HepG2 (cell line): Measurements from ENCODE around the gene FGFR4. TPM values are rescaled to one million over a fixed set of nuclear protein-coding genes. Genes with fewer than 3 reads are reported as not detected.

Experiments
- CREB1 ChIP-seq, 2 experiments: fragments of 450-650 bp in 1 of 2; IDR thresholded peaks; 2 replicates each; pipeline ENCODE4 v1.6.1; 2016 to 2017; ENCODE audit warnings: control low read depth in 1 of 2, mild to moderate bottlenecking in 1 of 2, missing compliant biosample characterization in 1 of 2, missing genetic modification characterization in 1 of 2
- HMGXB3 ChIP-seq: sonication (generic); formaldehyde crosslinking; IDR thresholded peaks from 2 replicates; pipeline ENCODE4 v1.4.0; 2020; ENCODE audit warnings: missing genetic modification reagents, borderline replicate concordance
- HMGXB4 ChIP-seq, 2 experiments: sonication (generic) in 1 of 2; formaldehyde crosslinking in 1 of 2; IDR thresholded peaks; 2 replicates each; pipeline versions ENCODE4 v1.4.0 to v1.6.1; 2018 to 2020; ENCODE audit warnings: missing genetic modification reagents in 2 of 2, borderline replicate concordance in 1 of 2, low read depth in 1 of 2, mild to moderate bottlenecking in 1 of 2, missing biosample characterization in 1 of 2
- PHF20 ChIP-seq: sonication (generic); formaldehyde crosslinking; IDR thresholded peaks from 2 replicates; pipeline ENCODE4 v1.5.0; 2020; ENCODE audit warnings: mild to moderate bottlenecking, missing genetic modification reagents
- TBX2 ChIP-seq: sonication (generic); formaldehyde crosslinking; IDR thresholded peaks from 2 replicates; pipeline ENCODE4 v1.5.0; 2020; ENCODE audit warnings: missing genetic modification reagents, mild to moderate bottlenecking, borderline replicate concordance
- THAP11 ChIP-seq: IDR thresholded peaks from 2 replicates; pipeline ENCODE4 v1.6.1; 2016; ENCODE audit warnings: missing biosample characterization, missing genetic modification reagents
- ZNF441 ChIP-seq: sonication (generic); formaldehyde crosslinking; IDR thresholded peaks from 2 replicates; pipeline ENCODE4 v1.7.0; 2021; ENCODE audit warnings: missing genetic modification reagents, borderline replicate concordance
- polyA plus RNA-seq, 8 experiments: library from polyadenylated mRNA; depleted of rRNA in 3 of 8; stranded (reverse) in 7 of 8; unstranded in 1 of 8; fragments of >200 nt; fragmentation: Illumina TruSeq in 4 of 8; extraction: Trizol in 4 of 8; gene quantifications; 2 replicates each; pipeline versions ENCODE4 v1.2.1 to v1.2.3, GENCODE V29; 2011 to 2016; ENCODE audit warnings: low read depth in 4 of 8, missing spikeins in 1 of 8, mixed read lengths in 1 of 8; ENCODE audit not compliant: insufficient read depth in 1 of 8
- total RNA-seq, 5 experiments: library from RNA; depleted of rRNA; stranded (reverse); fragments of >200 nt; fragmentation: Illumina TruSeq; extraction: Trizol; gene quantifications; 2 replicates each; pipeline ENCODE4 v1.2.3, GENCODE V29; 2016; ENCODE audit warnings: low read depth in 1 of 5
- TF ChIP-seq, protein P1 (sequence below): sonication (generic); formaldehyde crosslinking; IDR thresholded peaks from 2 replicates; pipeline ENCODE4 v1.4.0; 2020; ENCODE audit warnings: missing genetic modification reagents; ENCODE audit errors: not compliant biosample characterization
- TF ChIP-seq, protein P2 (sequence below): sonication (generic); formaldehyde crosslinking; IDR thresholded peaks from one replicate; pipeline ENCODE4 v1.5.1; 2020; ENCODE audit warnings: mild to moderate bottlenecking, missing genetic modification reagents; ENCODE audit errors: not compliant biosample characterization

FGFR4 gene
- total and polyA plus RNA-seq, 2 of the 13 experiments (the other 11 are each of a cell fraction or from before 2014, with no cell fraction given) = 129 to 219 TPM

DNA sequence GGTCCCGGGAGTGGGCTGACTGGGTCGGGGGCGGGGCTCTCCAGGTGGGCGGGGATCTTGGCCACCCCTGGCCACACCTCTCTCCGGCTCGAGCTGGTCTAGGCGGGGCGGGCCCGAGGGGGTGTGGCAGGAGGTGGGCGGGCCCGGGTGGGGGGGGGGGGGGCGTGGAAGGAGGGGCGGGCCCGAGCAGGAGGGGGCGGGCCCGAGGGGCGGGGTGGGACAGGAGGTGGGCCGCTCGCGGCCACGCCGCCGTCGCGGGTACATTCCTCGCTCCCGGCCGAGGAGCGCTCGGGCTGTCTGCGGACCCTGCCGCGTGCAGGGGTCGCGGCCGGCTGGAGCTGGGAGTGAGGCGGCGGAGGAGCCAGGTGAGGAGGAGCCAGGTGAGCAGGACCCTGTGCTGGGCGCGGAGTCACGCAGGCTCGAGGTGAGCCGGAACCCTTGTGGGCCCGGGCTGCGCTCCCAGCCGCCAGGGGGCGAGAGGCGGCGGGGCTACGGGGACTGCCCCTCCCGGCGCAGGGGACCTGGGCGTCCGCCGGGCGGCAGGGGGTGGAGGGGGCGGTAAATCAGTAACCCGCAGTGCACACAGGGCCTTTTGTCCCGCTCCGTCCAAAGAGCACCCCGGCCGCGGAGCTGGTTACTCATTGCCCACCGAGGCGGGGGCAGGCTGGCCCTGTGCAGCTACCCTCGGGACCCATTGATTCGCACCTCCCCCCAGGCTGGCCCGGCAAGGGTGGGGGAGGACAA, at the start of gene FGFR4 (continued):
- TF ChIP-seq TBX2 (peak; percentile 81; the same call in 1 of the 2 replicates), CREB1 (IDR thresholded peaks at IDR 0.05) (peak; percentile 9; the same call in 1 of the 2 replicates), CREB1 (CRISPR knock-in tag; IDR thresholded peaks at IDR 0.05) (no peak), HMGXB4 (CRISPR knock-in tag; IDR thresholded peaks at IDR 0.05; ENCODE audit: borderline replicate concordance in 1 of 2, low read depth in 1 of 2) (peak; percentile 90 to 97), PHF20 (CRISPR knock-in tag) (peak; percentile 49), THAP11 (CRISPR knock-in tag) (peak; percentile 62), HMGXB3 (peak; percentile 50; the same call in 1 of the 2 replicates), ZNF441 (CRISPR knock-in tag) (peak; percentile 69; the same call in 1 of the 2 replicates)
- TF ChIP-seq, protein P1, sequence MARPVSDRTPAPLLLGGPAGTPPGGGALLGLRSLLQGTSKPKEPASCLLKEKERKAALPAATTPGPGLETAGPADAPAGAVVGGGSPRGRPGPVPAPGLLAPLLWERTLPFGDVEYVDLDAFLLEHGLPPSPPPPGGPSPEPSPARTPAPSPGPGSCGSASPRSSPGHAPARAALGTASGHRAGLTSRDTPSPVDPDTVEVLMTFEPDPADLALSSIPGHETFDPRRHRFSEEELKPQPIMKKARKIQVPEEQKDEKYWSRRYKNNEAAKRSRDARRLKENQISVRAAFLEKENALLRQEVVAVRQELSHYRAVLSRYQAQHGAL = peak; percentile 80
- TF ChIP-seq, protein P2, sequence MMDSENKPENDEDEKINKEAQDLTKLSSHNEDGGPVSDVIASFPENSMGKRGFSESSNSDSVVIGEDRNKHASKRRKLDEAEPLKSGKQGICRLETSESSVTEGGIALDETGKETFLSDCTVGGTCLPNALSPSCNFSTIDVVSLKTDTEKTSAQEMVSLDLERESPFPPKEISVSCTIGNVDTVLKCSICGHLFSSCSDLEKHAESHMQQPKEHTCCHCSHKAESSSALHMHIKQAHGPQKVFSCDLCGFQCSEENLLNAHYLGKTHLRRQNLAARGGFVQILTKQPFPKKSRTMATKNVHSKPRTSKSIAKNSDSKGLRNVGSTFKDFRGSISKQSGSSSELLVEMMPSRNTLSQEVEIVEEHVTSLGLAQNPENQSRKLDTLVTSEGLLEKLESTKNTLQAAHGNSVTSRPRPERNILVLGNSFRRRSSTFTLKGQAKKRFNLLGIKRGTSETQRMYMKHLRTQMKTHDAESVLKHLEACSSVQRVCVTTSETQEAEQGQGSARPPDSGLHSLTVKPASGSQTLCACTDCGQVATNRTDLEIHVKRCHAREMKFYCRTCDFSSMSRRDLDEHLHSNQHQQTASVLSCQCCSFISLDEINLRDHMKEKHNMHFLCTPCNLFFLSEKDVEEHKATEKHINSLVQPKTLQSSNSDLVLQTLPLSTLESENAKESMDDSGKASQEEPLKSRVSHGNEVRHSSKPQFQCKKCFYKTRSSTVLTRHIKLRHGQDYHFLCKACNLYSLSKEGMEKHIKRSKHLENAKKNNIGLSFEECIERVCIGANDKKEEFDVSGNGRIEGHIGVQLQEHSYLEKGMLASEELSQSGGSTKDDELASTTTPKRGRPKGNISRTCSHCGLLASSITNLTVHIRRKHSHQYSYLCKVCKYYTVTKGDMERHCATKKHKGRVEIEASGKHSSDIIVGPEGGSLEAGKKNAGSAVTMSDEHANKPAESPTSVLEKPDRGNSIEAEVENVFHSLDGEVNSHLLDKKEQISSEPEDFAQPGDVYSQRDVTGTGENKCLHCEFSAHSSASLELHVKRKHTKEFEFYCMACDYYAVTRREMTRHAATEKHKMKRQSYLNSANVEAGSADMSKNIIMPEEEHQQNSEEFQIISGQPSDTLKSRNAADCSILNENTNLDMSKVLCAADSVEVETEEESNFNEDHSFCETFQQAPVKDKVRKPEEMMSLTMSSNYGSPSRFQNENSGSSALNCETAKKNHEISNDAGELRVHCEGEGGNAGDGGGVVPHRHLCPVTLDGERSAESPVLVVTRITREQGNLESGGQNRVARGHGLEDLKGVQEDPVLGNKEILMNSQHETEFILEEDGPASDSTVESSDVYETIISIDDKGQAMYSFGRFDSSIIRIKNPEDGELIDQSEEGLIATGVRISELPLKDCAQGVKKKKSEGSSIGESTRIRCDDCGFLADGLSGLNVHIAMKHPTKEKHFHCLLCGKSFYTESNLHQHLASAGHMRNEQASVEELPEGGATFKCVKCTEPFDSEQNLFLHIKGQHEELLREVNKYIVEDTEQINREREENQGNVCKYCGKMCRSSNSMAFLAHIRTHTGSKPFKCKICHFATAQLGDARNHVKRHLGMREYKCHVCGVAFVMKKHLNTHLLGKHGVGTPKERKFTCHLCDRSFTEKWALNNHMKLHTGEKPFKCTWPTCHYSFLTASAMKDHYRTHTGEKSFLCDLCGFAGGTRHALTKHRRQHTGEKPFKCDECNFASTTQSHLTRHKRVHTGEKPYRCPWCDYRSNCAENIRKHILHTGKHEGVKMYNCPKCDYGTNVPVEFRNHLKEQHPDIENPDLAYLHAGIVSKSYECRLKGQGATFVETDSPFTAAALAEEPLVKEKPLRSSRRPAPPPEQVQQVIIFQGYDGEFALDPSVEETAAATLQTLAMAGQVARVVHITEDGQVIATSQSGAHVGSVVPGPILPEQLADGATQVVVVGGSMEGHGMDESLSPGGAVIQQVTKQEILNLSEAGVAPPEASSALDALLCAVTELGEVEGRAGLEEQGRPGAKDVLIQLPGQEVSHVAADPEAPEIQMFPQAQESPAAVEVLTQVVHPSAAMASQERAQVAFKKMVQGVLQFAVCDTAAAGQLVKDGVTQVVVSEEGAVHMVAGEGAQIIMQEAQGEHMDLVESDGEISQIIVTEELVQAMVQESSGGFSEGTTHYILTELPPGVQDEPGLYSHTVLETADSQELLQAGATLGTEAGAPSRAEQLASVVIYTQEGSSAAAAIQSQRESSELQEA (CRISPR knock-in tag) = peak; percentile 16
